HCT116 (cell line): ENCODE data around the gene SERTAD3. TPM values are rescaled to one million over a fixed set of nuclear protein-coding genes. Genes with fewer than 3 reads are reported as not detected.

Experiments used
- ATAC-seq: fragments of 200-7000 bp; cut with Tn5 transposase; 2 replicates; pipeline ENCODE4 v1.9.1; 2020; ENCODE audit warnings: mild to moderate bottlenecking, moderate library complexity
- BruUV-seq: library from RNA; stranded (reverse); fragments of 400-500 nt; replicated peaks from 2 replicates; lab custom pipeline; 2021; lab: Mats Ljungman, UMichigan
- CTCF ChIA-PET: fragments of 300-600 bp; sonication (Branson Sonifier 250); formaldehyde crosslinking; loops from one replicate; lab custom pipeline; 2021; ENCODE audit warnings: antibody characterized with exemption; lab: Charles Lee
- POLR2A ChIA-PET: fragments of 300-600, 350-600 bp; sonication (Branson Sonifier 250); formaldehyde crosslinking; loops from one replicate; lab custom pipeline; 2021; ENCODE audit warnings: antibody characterized with exemption; lab: Charles Lee
- RAD21 ChIA-PET, 2 experiments: fragments of 300-600 bp; sonication (Branson Sonifier 250); formaldehyde crosslinking; loops; one replicate each; lab custom pipeline; 2023; ENCODE audit warnings: low total read pairs in 2 of 2; ENCODE audit not compliant: uncharacterized antibody in 2 of 2, unreplicated experiment in 2 of 2, low non-redundant PET in 1 of 2; lab: Charles Lee
- DNase-seq: peaks from one replicate; pipeline ENCODE4 v3.0.0-alpha.2; 2010; ENCODE audit warnings: low read depth, low spot score
- H2AFZ ChIP-seq: fragments of 200-600 bp; shearing (Covaris generic), sonication (generic); 2 replicates; pipeline ENCODE4 v1.6.1; 2017; ENCODE audit warnings: low read depth, mixed run types, mixed read lengths, antibody characterized with exemption, low read length; ENCODE audit not compliant: poor library complexity, severe bottlenecking
- H3K27ac ChIP-seq: 2 replicates; pipeline ENCODE4 v1.5.1; 2012; ENCODE audit warnings: low read depth, low read length
- H3K27me3 ChIP-seq: fragments of 200-600 bp; sonication (generic); 2 replicates; pipeline ENCODE4 v1.6.1; 2016; ENCODE audit warnings: mixed run types, low read length, mixed read lengths; ENCODE audit not compliant: insufficient read depth
- H3K36me3 ChIP-seq, 2 experiments: fragments of 200-500 bp in 1 of 2; fragments of 200-600 bp in 1 of 2; sonication (Bioruptor generic) in 1 of 2; sonication (generic) in 1 of 2; 2 replicates each; pipeline versions ENCODE4 v1.5.1 to v1.6.1; 2014 to 2016; ENCODE audit warnings: low read length in 2 of 2, inconsistent platforms in 1 of 2, mixed read lengths in 1 of 2, mixed run types in 1 of 2; ENCODE audit not compliant: insufficient read depth in 2 of 2, control insufficient read depth in 1 of 2
- H3K4me1 ChIP-seq, 2 experiments: fragments of 200-600 bp in 1 of 2; sonication (generic) in 1 of 2; 2 replicates each; pipeline versions ENCODE4 v1.5.1 to v1.6.1; 2012 to 2017; ENCODE audit warnings: low read length in 2 of 2, inconsistent platforms in 1 of 2, mild to moderate bottlenecking in 1 of 2, mixed read lengths in 1 of 2, mixed run types in 1 of 2, moderate library complexity in 1 of 2; ENCODE audit not compliant: insufficient read depth in 2 of 2, control insufficient read depth in 1 of 2
- H3K4me2 ChIP-seq: fragments of 200-600 bp; sonication (generic); 2 replicates; pipeline ENCODE4 v1.6.1; 2017; ENCODE audit warnings: mixed run types, low read length, mixed read lengths
- H3K4me3 ChIP-seq, 2 experiments: fragments of 200-600 bp in 1 of 2; sonication (generic) in 1 of 2; replicated peaks in 1 of 2; 2 replicates each; pipeline ENCODE4 v1.5.1; 2011 to 2016; ENCODE audit warnings: low read length in 2 of 2, control low read depth in 1 of 2, low read depth in 1 of 2, mild to moderate bottlenecking in 1 of 2, mixed read lengths in 1 of 2, mixed run types in 1 of 2
- H3K79me2 ChIP-seq: fragments of 200-600 bp; sonication (generic); 2 replicates; pipeline ENCODE4 v1.6.1; 2017; ENCODE audit warnings: mild to moderate bottlenecking, mixed run types, low read length, moderate library complexity, mixed read lengths; ENCODE audit not compliant: insufficient read depth
- H3K9ac ChIP-seq: fragments of 200-600 bp; sonication (generic); 2 replicates; pipeline ENCODE4 v1.6.1; 2016; ENCODE audit warnings: low read length, mixed read lengths
- H3K9me2 ChIP-seq: fragments of 200-600 bp; sonication (generic), shearing (Covaris generic); 2 replicates; pipeline ENCODE4 v1.6.1; 2017; ENCODE audit warnings: mixed run types, mild to moderate bottlenecking, moderate library complexity; ENCODE audit not compliant: insufficient read depth
- H3K9me3 ChIP-seq, 2 experiments: fragments of 200-500 bp in 1 of 2; fragments of 200-600 bp in 1 of 2; sonication (Bioruptor generic) in 1 of 2; sonication (generic) in 1 of 2; 2 replicates each; pipeline ENCODE4 v1.6.1; 2014 to 2017; ENCODE audit warnings: low read length in 2 of 2, mixed read lengths in 2 of 2, inconsistent platforms in 1 of 2, low read depth in 1 of 2, mild to moderate bottlenecking in 1 of 2, mixed run types in 1 of 2, moderate library complexity in 1 of 2; ENCODE audit not compliant: control insufficient read depth in 1 of 2, insufficient read depth in 1 of 2
- H4K20me1 ChIP-seq: fragments of 200-600 bp; sonication (generic), shearing (Covaris generic); 2 replicates; pipeline ENCODE4 v1.6.1; 2017; ENCODE audit warnings: mixed run types, mild to moderate bottlenecking, moderate library complexity; ENCODE audit not compliant: insufficient read depth
- ATF3 ChIP-seq: IDR thresholded peaks from 2 replicates; pipeline ENCODE4 v1.6.1; 2012
- CBX3 ChIP-seq: IDR thresholded peaks from 2 replicates; pipeline ENCODE4 v1.6.1; 2012; ENCODE audit warnings: low read depth
- CEBPB ChIP-seq: IDR thresholded peaks from 2 replicates; pipeline ENCODE4 v1.6.1; 2012; ENCODE audit warnings: low read depth
- CTCF ChIP-seq, 3 experiments: fragments of 200-600 bp in 1 of 3; sonication (generic) in 1 of 3; IDR thresholded peaks in 2 of 3; conservative IDR thresholded peaks in 1 of 3; 2 replicates each; pipeline ENCODE4 v1.5.1; 2012 to 2017; ENCODE audit warnings: low read depth in 2 of 3, low read length in 2 of 3, antibody characterized with exemption in 1 of 3, borderline replicate concordance in 1 of 3, control low read depth in 1 of 3, mild to moderate bottlenecking in 1 of 3, mixed read lengths in 1 of 3, mixed run types in 1 of 3, moderate library complexity in 1 of 3; ENCODE audit not compliant: insufficient read depth in 1 of 3
- EGR1 ChIP-seq: IDR thresholded peaks from 2 replicates; pipeline ENCODE4 v1.6.1; 2012; ENCODE audit warnings: low read depth
- ELF1 ChIP-seq: IDR thresholded peaks from 2 replicates; pipeline ENCODE4 v1.6.1; 2012; ENCODE audit warnings: low read depth, borderline replicate concordance
- EZH2 ChIP-seq: fragments of 200-600 bp; sonication (generic); IDR thresholded peaks from 2 replicates; pipeline ENCODE4 v1.6.1; 2017; ENCODE audit warnings: antibody characterized with exemption, mixed run types
- EZH2phosphoT487 ChIP-seq: fragments of 200-600 bp; IDR thresholded peaks from 2 replicates; pipeline ENCODE4 v1.6.1; 2018; ENCODE audit warnings: antibody characterized with exemption, borderline replicate concordance
- FOSL1 ChIP-seq: IDR thresholded peaks from 2 replicates; pipeline ENCODE4 v1.6.1; 2012; ENCODE audit warnings: low read depth
- JUND ChIP-seq: IDR thresholded peaks from 2 replicates; pipeline ENCODE4 v1.6.1; 2012
- POLR2A ChIP-seq: IDR thresholded peaks from 2 replicates; pipeline ENCODE4 v1.7.0; 2011; ENCODE audit warnings: borderline replicate concordance; ENCODE audit not compliant: insufficient read depth, insufficient read length; ENCODE audit errors: extremely low read depth
- REST ChIP-seq: IDR thresholded peaks from 2 replicates; pipeline ENCODE4 v1.6.1; 2012; ENCODE audit warnings: low read depth
- SP1 ChIP-seq: IDR thresholded peaks from 2 replicates; pipeline ENCODE4 v1.6.1; 2012; ENCODE audit warnings: low read depth
- TCF7L2 ChIP-seq: IDR thresholded peaks from 2 replicates; pipeline ENCODE4 v1.7.0; 2011; ENCODE audit warnings: borderline replicate concordance, inconsistent platforms; ENCODE audit not compliant: insufficient read depth, insufficient read length; ENCODE audit errors: extremely low read depth
- YY1 ChIP-seq: IDR thresholded peaks from 2 replicates; pipeline ENCODE4 v1.6.1; 2011; ENCODE audit warnings: low read length, low read depth, moderate library complexity, mild to moderate bottlenecking; ENCODE audit not compliant: insufficient replicate concordance; ENCODE audit errors: extremely low read depth
- ZFX ChIP-seq: fragments of 450-650 bp; IDR thresholded peaks from 2 replicates; pipeline ENCODE4 v1.6.1; 2017
- ZNF274 ChIP-seq: fragments of 200-500 bp; sonication (Bioruptor generic); IDR thresholded peaks from 2 replicates; pipeline ENCODE4 v1.6.1; 2014; ENCODE audit warnings: mild to moderate bottlenecking, low read depth, low read length, inconsistent platforms
- intact Hi-C: fragments of 100-400 bp; cut with micrococcal nuclease; formaldehyde crosslinking; loops from 2 replicates; pipeline ENCODE4 v1.10.0; 2022
- total RNA-seq: library from RNA; stranded (reverse); gene quantifications from one replicate; pipeline ENCODE4 v1.2.1, GENCODE V29; 2021; ENCODE audit not compliant: unreplicated experiment

SERTAD3 gene
- total RNA-seq, 1 experiment from 2014 or later = 32.4 TPM

- TF ChIP-seq REST (no peak), ZFX (no peak), EZH2 (no peak), CTCF (IDR thresholded peaks at IDR 0.05 in 2 of 3, conservative IDR thresholded peaks at IDR 0.05 in 1 of 3; ENCODE audit: borderline replicate concordance in 1 of 3, insufficient read depth in 1 of 3, low read depth in 2 of 3, low read length in 2 of 3) (no peak), POLR2A (no peak), EZH2phosphoT487 (no peak), JUND (no peak), SP1 (no peak), CBX3 (no peak), YY1 (no peak)
- TF ChIP-seq, all 23 proteins: peak for 0
Observed at GRCh38 chr19:40489882-40490230, 45.7 kb upstream of the SERTAD3 start (continued).

GRCh38 chr19:40486017-40486416 lies 41.9 kb upstream of the SERTAD3 start:
- Histone ChIP-seq H3K27ac (no peak overlapping the region), H3K9me3 (no peaks in the 10 kb centered on the region), H3K4me2 (no peak overlapping the region), H3K9me2 (no peaks in the 10 kb centered on the region), H3K9ac (no peak overlapping the region), H3K79me2 (no peaks in the 10 kb centered on the region), H3K4me3 (no peak overlapping the region), H3K4me1 (peaks cover 9 to 13% of the 10 kb centered on the region in 2 experiments), H4K20me1 (no peaks in the 10 kb centered on the region), H2AFZ (no peak overlapping the region), H3K36me3 (no peaks in the 10 kb centered on the region), H3K27me3 (no peaks in the 10 kb centered on the region)
- ChIA-PET CTCF (no interaction called here), RAD21 (no interaction called here), POLR2A (no interaction called here)
- BruUV-seq = no TSS peak
- ATAC-seq = no peak
- TF ChIP-seq JUND (no peak), FOSL1 (no peak), ZFX (no peak), ZNF274 (no peak), ELF1 (no peak), CEBPB (no peak), EGR1 (no peak), TCF7L2 (no peak), YY1 (no peak), ATF3 (no peak)
- no peak for DNase-seq
- intact Hi-C loops = no loop called here
